Fibroblast of skin of right biceps (primary cell): ENCODE data around the gene MYO3B.
"Not testable (repeated sequence)": the region's sequence is repeated elsewhere in the genome, so short reads cannot be mapped to it uniquely, and the experiment has no call there.

Experiments used
- DNase-seq: peaks from one replicate; pipeline ENCODE4 v3.0.0-alpha.2; 2013

MYO3B gene

DNA sequence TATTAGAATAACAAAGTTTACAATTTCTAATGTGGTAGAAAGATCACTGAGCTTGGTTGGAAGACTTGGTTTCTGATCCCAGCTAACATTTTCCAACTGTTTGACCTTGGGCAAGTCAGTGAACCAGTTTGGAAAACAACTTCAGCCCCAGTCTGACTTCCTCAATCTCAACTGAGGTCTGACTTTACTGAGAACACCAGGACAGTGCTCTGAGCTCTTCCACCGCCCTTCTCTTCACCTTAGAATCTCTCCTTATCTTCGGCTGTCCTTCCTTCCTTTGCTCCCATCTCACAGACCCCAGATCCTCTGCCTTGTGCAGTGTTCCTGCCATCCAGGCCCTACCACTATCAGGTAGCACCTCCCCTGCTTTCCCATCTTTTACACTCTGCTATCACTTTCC lies 343.4 kb downstream of the MYO3B start:
- DNase-seq, result no peak

DNA sequence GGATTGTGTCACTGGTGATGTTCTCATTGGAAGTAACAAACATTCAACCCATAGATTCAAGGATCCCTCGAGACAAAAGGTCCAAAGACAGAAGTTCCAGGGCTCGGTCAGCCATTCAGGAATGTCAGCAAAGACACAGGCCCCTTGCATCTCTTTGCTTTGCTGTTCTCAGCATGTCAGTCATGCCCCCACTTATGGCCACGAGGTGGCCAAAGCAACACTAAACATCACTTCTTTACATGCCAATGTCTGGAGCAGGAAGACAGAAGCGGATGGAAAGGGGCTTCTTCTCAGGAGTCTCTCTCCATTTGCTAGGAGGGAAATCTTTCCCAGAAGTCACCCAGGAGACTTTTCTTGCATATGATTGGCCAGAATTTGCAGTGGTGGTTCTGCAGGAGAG lies 345.6 kb downstream of the MYO3B start:
- no peak for DNase-seq

DNA sequence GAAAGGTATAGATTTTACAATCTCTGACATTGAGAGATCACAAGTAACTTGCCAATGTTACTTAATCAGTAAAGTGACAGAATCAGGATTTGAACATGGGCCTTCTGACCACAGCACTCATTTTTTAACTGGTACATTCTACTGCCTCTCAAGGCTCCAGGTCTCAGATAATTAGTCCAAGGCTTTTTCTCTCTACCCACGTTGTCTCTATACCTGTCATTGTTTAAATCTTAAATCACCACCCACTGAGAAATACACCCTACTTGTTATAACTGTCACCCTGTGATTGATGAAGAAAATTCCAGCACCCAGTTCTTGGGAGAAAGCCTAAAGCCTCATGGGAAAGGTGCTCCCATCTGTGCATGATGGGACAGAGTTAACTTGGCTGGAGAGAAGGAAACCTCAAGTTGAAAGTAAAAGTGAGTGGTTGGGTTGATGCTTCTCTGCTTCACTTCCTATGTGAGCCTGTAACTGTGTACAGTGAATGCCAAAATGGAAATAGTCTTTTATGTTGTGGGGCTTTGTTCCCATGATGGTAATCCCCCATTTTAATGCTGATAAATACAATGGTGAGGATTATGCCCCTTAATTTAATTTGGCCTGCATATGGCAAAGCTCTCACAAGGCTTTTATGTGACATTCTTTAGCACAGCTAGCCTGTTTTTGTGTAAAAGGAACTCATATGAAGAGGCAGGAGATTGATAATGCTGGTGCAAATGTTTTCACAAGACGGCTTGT lies 347.1 kb downstream of the MYO3B start:
- DNase-seq, result peak; percentile 28

DNA sequence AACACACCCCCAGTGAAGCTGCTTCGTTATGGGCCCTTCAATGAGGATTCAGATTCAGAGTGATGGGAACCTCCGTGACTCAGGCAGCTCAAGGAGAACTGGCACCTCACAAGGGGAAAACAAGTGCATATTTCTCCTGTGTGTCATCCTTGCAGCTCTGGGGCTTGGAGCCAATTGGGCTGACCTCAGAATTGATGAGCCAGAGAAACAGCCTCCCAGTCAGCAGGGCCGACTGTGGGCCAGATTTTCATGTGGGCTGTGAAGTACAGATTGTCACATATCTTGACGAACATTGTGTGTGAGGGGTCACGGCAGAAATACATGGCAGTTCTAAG lies 347.6 kb downstream of the MYO3B start:
- peak; percentile 98 for DNase-seq

DNA sequence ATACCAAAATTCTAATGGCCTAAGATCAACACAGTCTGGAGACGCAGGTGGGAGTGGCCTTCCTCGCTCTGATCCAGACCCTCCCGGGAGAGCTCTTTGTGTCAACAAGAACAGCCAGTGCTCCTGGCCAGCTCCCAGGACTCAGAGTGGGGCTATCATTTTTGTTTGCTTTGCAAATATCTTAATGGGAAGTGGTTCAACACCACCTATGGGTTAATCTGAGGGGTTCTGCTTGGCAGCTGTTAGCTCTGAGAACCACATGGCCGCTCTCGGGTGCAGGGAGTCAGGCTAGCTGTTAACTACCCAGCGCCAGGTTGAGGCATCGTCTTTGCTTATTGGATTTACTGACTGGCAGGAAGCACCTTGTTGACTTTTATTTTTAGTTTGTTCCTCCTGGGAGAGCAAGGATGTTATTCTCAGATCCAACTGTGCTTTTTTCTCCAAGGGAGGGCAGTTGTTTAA lies 352.4 kb downstream of the MYO3B start:
- peak; percentile 73 for DNase-seq

DNA sequence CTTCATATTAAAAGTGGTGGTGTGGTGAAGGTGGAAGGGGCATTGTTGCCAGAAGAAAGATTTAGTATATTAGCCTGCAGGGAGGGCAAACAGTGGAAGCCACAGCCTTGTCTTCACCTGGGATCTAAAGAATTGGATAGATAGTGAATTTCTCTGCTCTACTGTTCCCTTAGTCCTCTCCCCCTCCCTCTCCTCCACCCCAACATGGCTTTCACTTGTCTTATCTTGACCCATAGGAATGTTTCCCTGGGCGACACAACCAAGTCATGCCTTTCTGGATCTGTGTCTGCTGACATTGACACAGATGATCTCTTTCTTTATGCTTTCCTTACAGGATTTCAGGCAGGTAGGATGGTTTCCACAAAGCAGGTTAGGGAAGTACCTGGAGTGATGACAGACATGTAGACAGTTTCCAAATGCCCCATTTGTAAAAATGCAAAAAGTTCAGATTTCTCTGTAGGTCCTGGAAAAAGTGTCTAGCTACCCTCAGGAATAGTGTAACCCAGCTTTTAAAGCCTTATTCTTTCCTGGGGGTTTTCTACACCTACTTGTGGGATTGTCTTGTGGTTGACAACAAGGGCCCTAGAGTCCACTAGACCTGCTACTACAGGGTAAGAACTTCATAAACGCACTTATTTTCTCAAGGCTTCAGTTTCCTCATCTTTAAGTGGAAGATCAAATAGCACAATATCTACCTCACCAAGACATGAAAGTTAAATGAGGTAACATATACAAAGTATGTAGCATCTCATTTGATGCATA lies 353.0 kb downstream of the MYO3B start:
- no peak for DNase-seq

DNA sequence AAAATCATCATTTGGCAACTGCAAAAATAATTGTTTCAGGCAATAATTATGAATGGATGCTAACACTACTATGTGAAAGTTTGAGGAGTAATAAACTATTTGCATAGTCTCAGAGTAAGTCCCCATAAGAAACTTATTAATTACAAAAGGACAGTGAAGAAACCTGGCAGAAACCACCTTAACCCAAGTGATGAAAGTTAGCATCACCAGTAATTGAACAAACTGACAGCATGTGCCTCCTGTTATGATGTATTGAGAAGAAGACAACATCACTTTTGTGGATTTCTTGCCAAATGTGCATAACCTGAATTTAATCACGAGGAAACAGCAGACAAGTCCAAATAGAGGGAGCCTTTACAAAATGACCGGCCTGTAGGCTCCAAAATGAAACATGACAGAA lies 353.9 kb downstream of the MYO3B start:
- DNase-seq, result no peak

DNA sequence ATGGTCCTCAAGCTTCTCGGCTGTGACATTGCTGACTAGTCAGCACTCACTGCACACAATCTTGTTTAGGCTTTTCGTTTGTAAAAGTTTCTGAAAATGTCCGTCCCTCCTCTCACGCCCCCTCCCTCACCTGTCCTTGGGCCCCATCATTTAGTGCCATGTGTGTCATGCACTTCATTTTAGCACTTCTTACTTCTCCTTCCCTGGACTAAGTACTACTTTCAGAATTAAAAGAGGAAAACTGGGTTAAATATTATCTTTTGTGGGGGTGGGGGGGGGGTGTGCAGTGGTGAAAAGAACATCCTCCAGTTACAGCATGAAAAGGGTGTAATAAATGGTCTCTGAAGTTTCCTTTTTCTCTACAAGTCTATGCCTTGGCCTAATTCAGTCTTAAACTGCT lies 355.2 kb downstream of the MYO3B start:
- no peak for DNase-seq

DNA sequence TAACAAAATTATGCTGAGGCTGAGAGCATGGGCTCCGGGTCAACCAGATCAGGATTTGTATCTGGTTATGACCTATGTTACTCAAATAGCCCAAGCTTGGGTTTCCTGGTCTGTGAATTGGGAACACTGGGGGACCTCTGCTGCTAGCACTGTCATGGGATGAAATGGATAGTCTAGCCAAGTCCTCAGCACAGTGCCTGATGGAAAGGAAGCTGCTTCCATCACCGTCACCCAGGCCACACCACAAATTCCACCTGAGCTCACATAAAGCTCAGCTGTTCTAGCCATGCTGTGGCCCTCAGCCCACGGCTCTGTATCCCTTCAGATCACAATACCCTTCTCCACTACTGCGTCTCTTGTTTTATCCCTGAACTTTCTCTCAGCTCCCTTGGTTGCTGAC lies 357.6 kb downstream of the MYO3B start:
- DNase-seq, result no peak

DNA sequence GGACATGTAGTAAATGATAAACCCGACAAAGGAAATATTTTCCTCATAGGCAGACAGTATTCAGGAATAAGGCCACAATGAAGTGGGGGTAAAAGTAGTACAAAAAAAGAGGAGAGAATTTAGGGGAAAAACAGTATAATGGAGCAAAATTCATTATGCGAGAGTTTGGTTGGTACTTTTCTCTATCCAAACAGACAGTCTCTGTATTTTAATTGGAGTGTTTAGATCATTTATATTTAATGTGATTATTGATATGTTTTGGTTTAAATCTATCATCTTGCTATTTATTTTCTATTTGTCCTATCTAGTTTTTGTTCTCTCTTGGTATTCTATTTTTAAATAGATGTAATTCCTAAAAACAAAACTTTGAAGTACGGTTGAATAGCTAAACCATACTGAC lies 366.9 kb downstream of the MYO3B start:
- DNase-seq, result no peak

DNA sequence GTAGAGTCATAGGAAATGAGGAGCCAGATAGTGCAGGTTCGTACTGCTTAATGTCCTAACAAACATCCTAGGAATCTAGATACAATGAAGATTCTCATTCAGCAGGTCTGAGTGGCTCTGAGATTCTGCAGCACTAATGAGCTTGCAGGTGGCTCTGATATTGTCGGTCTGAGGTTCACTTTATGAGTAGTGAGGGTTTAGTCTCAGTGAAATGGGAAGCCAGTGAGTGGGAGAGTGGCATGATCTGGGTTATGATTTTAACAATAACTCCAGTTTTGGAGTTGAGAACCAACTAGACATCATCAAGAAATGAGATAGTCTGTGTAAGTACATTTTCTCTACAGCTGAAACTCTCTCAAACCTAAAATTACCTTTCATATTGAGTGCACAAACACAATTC lies 370.4 kb downstream of the MYO3B start:
- DNase-seq, result no peak

DNA sequence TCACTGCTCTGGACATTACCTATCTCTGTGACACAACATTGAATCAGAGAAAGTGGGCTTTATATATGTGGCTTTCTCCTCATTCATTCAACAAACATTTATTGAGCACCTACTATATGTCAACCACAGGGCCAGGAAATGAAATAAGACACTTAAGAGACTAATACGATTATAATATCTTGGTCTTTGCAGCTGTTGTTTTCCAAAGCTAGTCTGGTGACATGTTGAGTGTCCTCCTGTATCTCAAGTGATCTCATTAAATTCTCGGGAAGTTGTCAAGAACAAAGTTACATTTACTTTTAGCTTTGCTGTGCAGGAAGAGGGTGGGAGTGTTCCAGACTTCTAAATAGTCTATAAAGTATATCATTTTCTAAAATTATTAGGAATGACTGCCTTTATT lies 372.6 kb downstream of the MYO3B start:
- DNase-seq, result no peak

DNA sequence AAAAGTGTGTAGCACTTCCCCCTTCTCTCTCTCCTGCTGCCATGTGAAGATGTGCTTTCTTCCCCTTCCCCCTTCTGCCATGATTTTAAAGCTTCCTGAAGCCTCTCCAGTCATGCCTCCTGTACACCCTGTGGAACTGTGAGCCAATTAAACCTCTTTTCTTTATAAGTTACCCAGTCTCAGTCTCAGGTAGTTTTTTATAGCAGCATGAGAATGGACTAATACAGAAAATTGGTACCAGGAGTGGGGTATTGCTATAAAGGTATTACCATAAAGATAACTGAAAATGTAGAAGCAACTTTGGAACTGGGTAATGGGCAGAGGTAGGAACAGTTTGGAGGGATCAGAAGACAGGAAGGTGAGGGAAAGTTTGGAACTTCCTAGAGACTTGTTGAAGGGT lies 374.0 kb downstream of the MYO3B start:
- DNase-seq, result not testable (repeated sequence)

DNA sequence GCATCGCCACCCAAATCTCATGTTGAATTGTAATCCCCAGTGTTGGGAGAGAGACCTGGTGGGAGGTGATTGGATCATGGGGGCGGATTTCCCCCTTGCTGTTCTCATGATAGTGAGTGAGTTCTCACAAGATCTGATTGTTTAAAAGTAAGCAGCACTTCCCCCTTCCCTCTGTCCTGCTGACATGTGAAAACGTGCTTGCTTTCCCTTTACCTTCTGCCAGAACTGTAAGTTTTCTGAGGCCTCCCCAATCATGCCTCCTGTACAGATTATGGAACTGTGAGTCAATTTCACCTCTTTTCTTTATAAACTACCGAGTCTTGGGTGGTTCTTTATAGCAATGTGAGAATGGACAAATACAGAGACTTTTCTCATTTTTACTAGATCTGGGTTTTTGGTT lies 375.8 kb downstream of the MYO3B start:
- no peak for DNase-seq

DNA sequence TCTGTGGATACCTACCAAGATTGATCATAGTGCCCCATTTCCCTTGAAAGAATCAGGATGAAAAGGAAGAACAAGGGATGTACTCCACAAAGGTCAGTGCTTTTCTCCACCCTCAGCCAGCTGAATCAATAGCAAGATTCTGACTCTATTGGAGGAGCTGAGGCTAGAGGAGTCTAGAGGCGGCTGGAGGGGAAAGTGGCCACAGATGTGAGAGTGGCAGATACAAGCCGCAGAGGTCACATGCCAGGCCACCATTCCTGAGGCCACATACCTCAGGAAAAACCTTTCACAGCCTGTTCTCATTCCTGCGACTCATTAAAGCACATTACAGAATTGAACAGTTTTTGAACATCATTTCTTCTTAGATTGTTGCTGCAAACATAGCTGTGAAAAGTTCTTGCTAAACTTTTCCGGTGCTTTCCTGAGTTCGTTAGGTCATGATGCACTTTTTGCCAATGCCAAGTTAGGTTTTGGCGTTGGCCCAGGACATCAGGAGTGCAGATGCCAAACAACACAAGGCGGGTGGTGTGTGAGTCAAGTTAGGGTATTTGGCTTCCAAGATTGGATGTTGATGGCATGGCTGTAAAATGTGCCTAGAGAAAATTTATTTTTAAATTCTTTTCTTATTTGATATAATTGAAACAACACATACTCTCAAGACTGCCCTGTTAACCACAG lies 376.5 kb downstream of the MYO3B start:
- peak; percentile 72 for DNase-seq

DNA sequence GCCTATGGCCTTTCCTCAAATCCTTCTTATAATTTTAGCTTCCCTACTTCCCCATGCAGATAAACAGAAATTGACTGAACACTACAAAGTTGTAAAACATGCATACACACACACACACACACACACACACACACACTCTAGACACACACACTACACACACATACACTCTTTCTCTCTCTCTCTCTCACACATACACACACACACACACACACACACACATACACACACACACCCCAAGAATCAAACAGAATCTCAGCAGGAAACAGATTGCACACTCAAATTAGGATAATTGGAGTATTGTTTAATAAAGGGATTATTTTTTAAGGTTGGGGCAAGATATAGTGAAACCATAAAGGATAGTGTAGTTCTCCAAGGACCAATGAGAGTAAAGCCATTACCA lies 385.0 kb downstream of the MYO3B start:
- DNase-seq, result no peak

DNA sequence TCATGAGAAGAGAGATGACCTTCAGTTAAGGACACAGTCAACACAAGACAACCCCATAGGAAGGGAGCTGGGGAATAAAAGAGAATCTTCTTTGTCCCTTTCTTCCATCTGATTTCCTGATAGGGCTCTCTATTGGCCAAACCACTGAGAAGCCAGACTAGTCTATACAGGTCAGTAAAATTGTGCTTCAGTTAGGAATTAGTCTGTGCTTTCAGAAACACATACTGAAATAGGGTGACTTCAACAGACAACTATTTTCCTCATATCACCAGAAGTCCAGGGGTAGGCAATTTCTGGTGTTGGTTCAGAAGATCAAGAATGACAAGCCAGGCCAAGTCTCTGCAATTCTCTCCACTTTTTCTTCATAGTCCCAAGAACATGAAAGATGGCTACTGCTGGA lies 385.5 kb downstream of the MYO3B start:
- no peak for DNase-seq

DNA sequence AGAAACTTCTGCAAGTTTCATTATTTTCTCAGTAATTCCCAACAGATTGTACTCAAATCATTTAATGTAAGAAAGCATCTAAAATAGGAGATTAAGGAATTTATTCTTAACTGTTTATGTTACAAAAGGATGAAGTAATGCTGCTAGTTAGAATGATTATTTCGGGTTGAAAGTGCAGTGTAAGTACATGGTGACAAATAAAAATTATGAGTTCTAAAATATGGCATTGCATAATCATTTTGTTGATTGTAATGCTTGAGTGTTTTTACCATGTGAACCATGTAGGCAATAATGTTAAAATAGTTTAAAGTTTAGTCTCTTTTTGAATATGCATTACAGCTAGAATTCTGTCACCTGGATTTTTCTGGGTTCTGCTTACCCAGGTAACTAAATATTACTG lies 388.2 kb downstream of the MYO3B start:
- no peak for DNase-seq

DNA sequence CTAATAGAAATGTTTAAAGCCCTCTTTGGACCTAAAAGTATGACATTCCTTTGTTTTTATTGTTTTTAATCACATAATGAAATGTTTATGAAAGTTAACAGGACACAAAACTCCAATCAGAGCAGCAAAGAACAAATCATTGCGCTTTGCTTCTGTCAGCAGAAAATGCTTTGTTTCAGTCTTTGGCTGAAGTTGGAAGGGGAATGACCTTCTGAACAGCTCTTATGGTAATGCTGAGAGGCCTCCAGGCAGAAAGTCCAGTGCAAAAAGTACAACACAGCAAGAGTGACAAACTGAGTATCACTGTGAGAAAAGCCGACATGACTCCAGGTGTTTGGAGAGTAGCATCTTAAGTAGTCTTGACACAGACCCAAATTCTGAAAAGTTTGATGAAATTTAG lies 389.5 kb downstream of the MYO3B start:
- no peak for DNase-seq

DNA sequence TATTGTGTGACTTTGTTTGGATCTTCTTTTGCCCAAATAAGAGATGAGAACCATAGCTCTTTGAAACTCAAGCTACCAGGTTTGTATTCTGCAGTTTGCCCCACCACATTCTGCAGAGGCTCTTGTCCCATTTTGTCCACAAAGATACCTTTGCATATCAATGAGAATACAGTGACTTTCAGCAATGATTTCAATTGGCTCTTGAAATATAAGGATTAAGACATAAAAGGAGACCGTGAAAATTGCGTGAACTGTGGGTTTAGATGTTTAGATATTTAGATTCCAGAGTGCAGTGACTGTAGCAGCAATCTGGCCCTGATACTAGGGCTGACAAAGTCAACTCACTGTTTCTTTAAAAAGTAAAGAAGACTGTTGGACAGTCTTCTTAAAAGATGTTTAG lies 390.6 kb downstream of the MYO3B start:
- no peak for DNase-seq

DNA sequence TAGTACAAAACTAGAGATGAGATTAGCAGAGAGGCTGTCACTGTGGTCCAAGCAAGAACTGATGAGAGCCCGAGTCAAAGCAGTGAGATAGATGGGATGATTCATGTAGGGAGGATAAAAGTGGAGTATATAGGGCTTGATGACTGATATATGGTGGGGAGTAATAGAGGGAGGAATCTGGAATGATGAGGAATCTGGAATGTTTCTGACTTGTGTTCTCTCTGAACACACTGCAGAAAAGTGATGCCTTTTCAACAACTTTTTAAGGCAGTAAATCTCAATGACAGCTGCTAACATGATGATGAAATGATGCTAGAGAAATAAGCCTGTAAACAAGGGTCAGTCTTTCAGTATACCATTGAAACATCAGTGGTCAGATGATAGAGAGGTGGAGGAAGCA lies 393.7 kb downstream of the MYO3B start:
- DNase-seq, result peak; percentile 70

DNA sequence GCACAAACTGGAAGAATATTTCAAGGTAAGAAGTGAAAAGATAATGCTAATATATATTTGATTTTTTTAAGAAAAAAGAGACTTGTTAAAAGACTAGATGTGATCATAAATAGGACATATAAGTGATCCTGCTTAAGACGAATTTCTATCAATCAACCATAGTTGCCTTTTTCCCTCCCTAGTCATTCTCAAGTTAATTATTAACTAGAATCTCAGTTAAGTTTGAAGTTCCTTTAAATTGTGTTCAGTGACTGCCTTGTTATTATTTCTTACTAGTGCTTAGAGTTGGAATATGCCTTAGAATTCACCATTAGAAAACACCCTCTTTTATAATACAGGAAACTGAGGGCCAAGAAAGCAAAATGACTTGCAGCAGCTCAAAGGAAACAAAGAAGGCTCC lies 395.7 kb downstream of the MYO3B start:
- DNase-seq, result no peak

DNA sequence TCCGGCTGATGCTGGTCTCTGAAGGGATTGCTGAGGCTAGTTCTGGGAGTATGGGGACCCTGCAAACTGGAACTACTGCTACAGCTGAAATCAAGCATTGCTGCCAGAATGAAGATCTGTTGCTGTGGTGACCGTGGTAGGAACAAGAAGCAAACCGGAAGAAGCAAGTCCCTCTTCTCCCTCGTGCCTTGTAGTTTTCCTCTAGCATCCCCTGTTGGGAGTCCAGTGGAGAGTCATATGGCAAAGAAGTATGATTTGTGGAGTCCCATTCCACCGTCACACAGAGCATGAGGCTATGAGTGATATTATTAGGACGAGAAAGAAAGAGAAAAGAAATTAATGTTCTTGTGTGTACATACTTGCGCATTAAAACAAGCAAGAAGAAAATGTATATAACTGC lies 398.3 kb downstream of the MYO3B start:
- peak; percentile 17 for DNase-seq

DNA sequence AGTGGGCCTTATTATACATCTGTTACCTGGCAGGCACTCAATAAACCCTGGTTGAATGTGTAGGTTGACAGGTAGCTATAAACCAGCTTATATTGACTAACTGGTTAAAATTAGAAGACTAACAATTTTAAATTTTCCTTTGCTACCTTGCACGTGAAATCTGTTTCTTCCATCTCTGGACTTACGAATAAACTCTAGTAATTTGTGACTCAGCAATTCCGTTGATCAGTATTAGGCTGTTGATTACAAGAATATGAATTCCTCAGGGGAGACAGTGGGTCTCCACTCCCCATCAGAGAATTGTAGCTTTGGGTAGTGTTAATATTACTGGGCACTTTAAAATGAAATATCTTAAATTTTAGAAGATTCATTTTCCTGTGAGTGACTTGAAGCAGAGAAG lies 399.4 kb downstream of the MYO3B start:
- no peak for DNase-seq
